AG04449 (cell line): ENCODE results near the gene HS6ST1.
"Not testable (repeated sequence)": the region's sequence is repeated elsewhere in the genome, so short reads cannot be mapped to it uniquely, and the experiment has no call there.

Source experiments
- CTCF ChIA-PET: fragments of 350-600 bp; formaldehyde crosslinking; extraction: SDS; loops from one replicate; lab custom pipeline; 2021; ENCODE audit warnings: antibody characterized with exemption; lab: Yijun Ruan, JAX
- POLR2A ChIA-PET: fragments of 400-600, 350-600 bp; formaldehyde crosslinking; extraction: SDS; loops from one replicate; lab custom pipeline; 2020; ENCODE audit warnings: antibody characterized with exemption, inconsistent platforms; lab: Yijun Ruan, JAX
- DNase-seq: peaks from one replicate; pipeline ENCODE4 v3.0.0-alpha.2; 2010; ENCODE audit warnings: low read depth, low spot score
- H3K4me3 ChIP-seq: 2 replicates; pipeline ENCODE4 v1.5.1; 2011; ENCODE audit warnings: low read depth, mild to moderate bottlenecking, control low read depth, low read length
- TF ChIP-seq, protein P1 (sequence below): IDR thresholded peaks from one replicate; pipeline ENCODE4 v1.5.1; 2011; ENCODE audit warnings: mild to moderate bottlenecking, moderate library complexity, low read length, control low read depth, inconsistent platforms; ENCODE audit not compliant: insufficient read depth; ENCODE audit errors: missing control alignments

The HS6ST1 gene

DNA sequence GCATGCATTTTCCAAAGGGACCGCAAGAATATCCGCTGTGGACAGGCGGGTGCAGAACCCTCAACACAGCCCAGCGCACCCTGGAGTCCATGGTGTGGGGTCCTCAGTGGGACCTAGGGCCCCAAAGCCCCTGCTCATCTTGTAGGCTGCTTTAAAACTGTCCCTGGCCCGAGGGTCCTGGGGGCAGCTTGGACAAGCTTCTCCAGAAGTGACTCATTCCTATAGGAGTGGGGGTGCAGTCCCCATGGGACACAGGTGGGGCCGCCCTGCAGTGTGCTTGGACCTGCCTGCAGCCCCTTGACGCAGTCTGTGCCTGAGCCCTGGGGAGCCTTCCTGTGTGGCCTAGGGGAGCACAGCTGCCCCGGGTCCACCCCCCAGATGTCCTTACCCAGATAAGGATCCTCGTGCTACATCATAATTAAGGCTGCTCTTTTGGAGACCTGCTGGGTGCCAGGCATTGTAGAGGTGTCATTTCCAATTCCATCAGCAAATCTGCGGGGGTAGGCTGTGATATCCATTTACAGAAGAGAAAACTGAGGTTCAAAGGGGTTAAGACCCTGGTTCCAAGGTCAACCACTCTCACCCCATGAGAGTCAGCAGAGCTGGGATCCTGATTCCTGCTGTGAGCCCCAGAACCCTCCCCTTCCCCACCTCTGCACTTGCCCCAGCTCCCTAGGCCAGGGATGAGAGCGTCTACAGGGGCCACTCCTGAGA, 1.7 kb upstream of the HS6ST1 start:
- no peak overlapping the region for H3K4me3 ChIP-seq
- TF ChIP-seq, protein P1, sequence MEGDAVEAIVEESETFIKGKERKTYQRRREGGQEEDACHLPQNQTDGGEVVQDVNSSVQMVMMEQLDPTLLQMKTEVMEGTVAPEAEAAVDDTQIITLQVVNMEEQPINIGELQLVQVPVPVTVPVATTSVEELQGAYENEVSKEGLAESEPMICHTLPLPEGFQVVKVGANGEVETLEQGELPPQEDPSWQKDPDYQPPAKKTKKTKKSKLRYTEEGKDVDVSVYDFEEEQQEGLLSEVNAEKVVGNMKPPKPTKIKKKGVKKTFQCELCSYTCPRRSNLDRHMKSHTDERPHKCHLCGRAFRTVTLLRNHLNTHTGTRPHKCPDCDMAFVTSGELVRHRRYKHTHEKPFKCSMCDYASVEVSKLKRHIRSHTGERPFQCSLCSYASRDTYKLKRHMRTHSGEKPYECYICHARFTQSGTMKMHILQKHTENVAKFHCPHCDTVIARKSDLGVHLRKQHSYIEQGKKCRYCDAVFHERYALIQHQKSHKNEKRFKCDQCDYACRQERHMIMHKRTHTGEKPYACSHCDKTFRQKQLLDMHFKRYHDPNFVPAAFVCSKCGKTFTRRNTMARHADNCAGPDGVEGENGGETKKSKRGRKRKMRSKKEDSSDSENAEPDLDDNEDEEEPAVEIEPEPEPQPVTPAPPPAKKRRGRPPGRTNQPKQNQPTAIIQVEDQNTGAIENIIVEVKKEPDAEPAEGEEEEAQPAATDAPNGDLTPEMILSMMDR, result no peak
- ChIA-PET POLR2A (no interaction called here), CTCF (interaction anchor here (0.9 to 2.3 kb wide), 8 partner anchors 14 to 1532 kb away, joined by 3 to 10 read pairs (median 4); no protein-coding TSS in a partner anchor)
- no peak for DNase-seq

GRCh38 chr2:128319631-128320191, 1.0 kb upstream of the HS6ST1 start:
- no peak for DNase-seq
- H3K4me3 ChIP-seq, result no peak overlapping the region
- ChIA-PET POLR2A (no interaction called here), CTCF (interaction anchor here (0.9 to 2.3 kb wide), 4 partner anchors 14 to 1533 kb away, joined by 3 to 10 read pairs (median 4); no protein-coding TSS in a partner anchor)
- TF ChIP-seq, protein P1, result no peak

DNA sequence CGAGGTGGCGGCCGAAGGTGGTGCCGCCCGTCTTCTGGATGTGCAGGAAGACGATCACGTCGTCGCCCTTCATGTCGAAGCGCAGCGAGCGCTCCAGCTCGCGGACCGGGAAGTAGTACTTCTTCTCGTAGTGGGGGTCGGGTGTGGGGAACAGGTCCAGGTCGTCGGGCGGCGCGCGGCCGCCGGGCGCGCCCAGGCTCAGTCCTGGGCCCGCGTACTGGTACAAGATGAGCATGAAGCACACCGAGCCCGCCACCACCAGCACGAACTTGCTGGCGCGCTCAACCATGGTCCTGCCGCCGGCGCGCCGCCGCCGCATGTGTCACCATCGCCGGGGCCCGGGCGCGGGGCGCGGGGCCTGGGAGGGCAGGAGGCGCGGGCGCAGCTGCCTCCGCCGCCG, 423 bp downstream of the HS6ST1 start:
- POLR2A ChIA-PET, DNase-seq: not testable (repeated sequence)
- CTCF ChIA-PET, result interaction anchor here (2.8 to 3.0 kb wide), 2 partner anchors 12 to 138 kb away, joined by 17 to 18 read pairs; no protein-coding TSS in a partner anchor
- H3K4me3 ChIP-seq, result peak overlapping the region; percentile 52

- POLR2A ChIA-PET, DNase-seq: not testable (repeated sequence)
- peak overlapping the region; percentile 80 for H3K4me3 ChIP-seq
- CTCF ChIA-PET, result interaction anchor here (1.2 to 3.0 kb wide), 3 partner anchors 9 to 138 kb away, joined by 6 to 18 read pairs (median 17); no protein-coding TSS in a partner anchor
Observed at GRCh38 chr2:128317899-128318225, 806 bp downstream of the HS6ST1 start.

DNA sequence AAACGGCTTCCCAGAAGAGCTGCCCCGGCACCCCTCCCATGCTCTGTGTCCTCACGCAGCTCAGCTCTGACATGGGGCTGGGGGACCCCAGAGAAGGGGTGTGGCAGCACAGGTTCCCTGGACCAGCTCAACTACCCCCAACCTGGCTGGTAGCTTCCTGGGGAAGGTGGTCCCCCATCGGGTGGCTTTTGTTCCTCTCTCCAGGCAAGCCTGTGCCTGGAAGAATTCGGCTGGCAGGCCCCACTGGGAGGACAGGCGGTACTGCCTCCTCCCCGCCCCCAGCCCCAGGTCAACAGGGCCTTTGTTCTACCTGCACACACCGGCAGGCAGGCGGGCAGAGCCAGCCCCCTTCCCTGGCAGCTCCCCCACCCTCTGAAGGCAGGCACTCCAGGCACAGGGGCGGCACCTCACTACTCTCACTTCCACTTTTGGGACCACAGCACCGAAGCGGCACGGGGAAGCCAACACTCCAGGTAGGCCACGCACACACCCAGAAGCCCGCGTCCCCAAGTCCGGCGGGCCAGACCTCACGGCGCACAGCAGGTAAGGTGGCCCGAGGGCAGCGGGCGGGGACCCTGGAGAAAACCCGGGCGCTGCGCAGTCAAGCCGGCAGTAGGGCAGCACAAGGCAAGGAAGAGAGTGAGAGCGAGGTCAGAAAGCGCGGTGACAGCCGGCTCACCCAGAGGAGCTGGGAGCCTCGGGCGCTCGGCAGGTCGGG, 1.3 kb downstream of the HS6ST1 start:
- CTCF ChIA-PET, result interaction anchor here (0.9 to 3.0 kb wide), 5 partner anchors 8 to 438 kb away, joined by 5 to 18 read pairs (median 6); no protein-coding TSS in a partner anchor
- TF ChIP-seq, protein P1, result no peak
- peak overlapping the region; percentile 80 for H3K4me3 ChIP-seq
- POLR2A ChIA-PET, result interaction anchor here (1.1 kb wide), 1 partner anchor 11 kb away, joined by 3 read pairs; no protein-coding TSS in a partner anchor
- DNase-seq, result no peak

DNA sequence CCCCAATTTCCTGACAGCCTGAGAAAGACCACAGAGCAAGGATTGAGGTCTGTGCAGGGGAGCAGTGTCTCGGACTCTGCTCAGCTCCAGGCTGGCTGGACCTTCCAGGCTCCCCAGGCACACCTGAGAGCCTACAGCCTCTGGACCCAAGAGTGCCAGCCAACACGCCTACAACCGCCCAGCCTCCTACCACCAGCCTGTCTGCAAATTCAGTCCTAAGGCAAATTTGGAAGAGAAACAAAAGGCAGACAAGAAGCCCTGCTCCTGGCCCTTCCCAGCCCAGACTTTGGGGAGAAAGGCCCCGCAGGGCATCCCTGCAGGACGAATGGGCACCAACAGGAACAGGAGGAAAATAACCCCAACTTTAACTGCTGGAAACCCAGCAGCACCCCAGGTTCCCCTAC, 1.9 kb downstream of the HS6ST1 start:
- peak overlapping the region; percentile 80 for H3K4me3 ChIP-seq
- TF ChIP-seq, protein P1, result no peak
- POLR2A ChIA-PET, result interaction anchor here (1.1 kb wide), 1 partner anchor 11 kb away, joined by 3 read pairs; no protein-coding TSS in a partner anchor
- CTCF ChIA-PET, result interaction anchor here (0.9 to 3.0 kb wide), 6 partner anchors 8 to 439 kb away, joined by 4 to 18 read pairs (median 6); no protein-coding TSS in a partner anchor
- DNase-seq, result no peak
